ENCODE measurements around the gene ARMCX6. TPM values are rescaled to one million over a fixed set of nuclear protein-coding genes. Genes with fewer than 3 reads are reported as not detected.
A peak's percentile ranks its signal among the peaks of the same experiment; 100 is the strongest.

The ARMCX6 gene
- total RNA-seq, 2 experiments from 2014 or later = 20.7 to 26.0 TPM

GRCh38 chrX:101639583-101639982, 21.8 kb upstream of the ARMCX6 start:
- no peaks in the 10 kb centered on the region for H3K79me2 ChIP-seq (ENCODE audit: insufficient read depth, low read depth, low read length)
- H4K20me1 ChIP-seq (ENCODE audit: insufficient read depth, low read length) = no peaks in the 10 kb centered on the region
- TF ChIP-seq CTCF (conservative IDR thresholded peaks at IDR 0.05; ENCODE audit: low read length) = no peak
- no peak for TF ChIP-seq EZH2phosphoT487 (IDR thresholded peaks at IDR 0.05; ENCODE audit: borderline replicate concordance, low read depth, low read length)
- no peak overlapping the region for H3K4me2 ChIP-seq (ENCODE audit: low read length)
- H2AFZ ChIP-seq (ENCODE audit: low read length) = no peak overlapping the region
- H3K36me3 ChIP-seq (ENCODE audit: insufficient read depth, low read length) = no peaks in the 10 kb centered on the region
- no peaks in the 10 kb centered on the region for H3K4me1 ChIP-seq (ENCODE audit: insufficient read depth, low read length, poor library complexity, severe bottlenecking)
- intact Hi-C loops (cut with micrococcal nuclease; ENCODE audit: unreplicated experiment) = no loop called here
- POLR2A ChIA-PET = no interaction called here
- no TSS peak for BruUV-seq (replicated peaks)
- CTCF ChIA-PET (ENCODE audit: unreplicated experiment) = no interaction called here
- DNase-seq (ENCODE audit: low spot score) = no peak
- no peaks in the 10 kb centered on the region for H3K9me2 ChIP-seq (ENCODE audit: insufficient read depth, low read length)
- no peak overlapping the region for H3K27ac ChIP-seq (ENCODE audit: low read depth, low read length, poor library complexity, severe bottlenecking)
- no peak overlapping the region for H3K4me3 ChIP-seq (ENCODE audit: low read depth, low read length, poor library complexity, severe bottlenecking)
- no peaks in the 10 kb centered on the region for H3K9me3 ChIP-seq (ENCODE audit: low read length)

GRCh38 chrX:101619364-101619763, 1.6 kb upstream of the ARMCX6 start:
- ChIA-PET CTCF (ENCODE audit: unreplicated experiment) (no interaction called here), POLR2A (no interaction called here)
- Histone ChIP-seq H3K4me3 (ENCODE audit: low read depth, low read length, poor library complexity, severe bottlenecking) (no peak overlapping the region), H3K9me3 (ENCODE audit: low read length) (no peaks in the 10 kb centered on the region), H3K4me1 (ENCODE audit: insufficient read depth, low read length, poor library complexity, severe bottlenecking) (peaks cover 31% of the 10 kb centered on the region), H3K9me2 (ENCODE audit: insufficient read depth, low read length) (no peaks in the 10 kb centered on the region), H3K79me2 (ENCODE audit: insufficient read depth, low read depth, low read length) (peaks cover 5% of the 10 kb centered on the region; the same call in 1 of the 2 replicates), H3K36me3 (ENCODE audit: insufficient read depth, low read length) (no peaks in the 10 kb centered on the region), H4K20me1 (ENCODE audit: insufficient read depth, low read length) (no peaks in the 10 kb centered on the region), H3K27ac (ENCODE audit: low read depth, low read length, poor library complexity, severe bottlenecking) (no peak overlapping the region), H2AFZ (ENCODE audit: low read length) (peak overlapping the region; percentile 67; the same call in 1 of the 2 replicates), H3K4me2 (ENCODE audit: low read length) (no peak overlapping the region)
- intact Hi-C loops (cut with micrococcal nuclease; ENCODE audit: unreplicated experiment) = no loop called here
- no TSS peak for BruUV-seq (replicated peaks)
- TF ChIP-seq CTCF (conservative IDR thresholded peaks at IDR 0.05; ENCODE audit: low read length) = no peak
- no peak for TF ChIP-seq EZH2phosphoT487 (IDR thresholded peaks at IDR 0.05; ENCODE audit: borderline replicate concordance, low read depth, low read length)
- DNase-seq (ENCODE audit: low spot score) = peak; percentile 9

- Histone ChIP-seq H4K20me1 (ENCODE audit: insufficient read depth, low read length) (no peaks in the 10 kb centered on the region), H3K27ac (ENCODE audit: low read depth, low read length, poor library complexity, severe bottlenecking) (no peak overlapping the region), H3K9me3 (ENCODE audit: low read length) (no peaks in the 10 kb centered on the region), H3K9me2 (ENCODE audit: insufficient read depth, low read length) (no peaks in the 10 kb centered on the region), H3K79me2 (ENCODE audit: insufficient read depth, low read depth, low read length) (no peaks in the 10 kb centered on the region), H3K36me3 (ENCODE audit: insufficient read depth, low read length) (no peaks in the 10 kb centered on the region), H3K4me2 (ENCODE audit: low read length) (no peak overlapping the region), H3K4me1 (ENCODE audit: insufficient read depth, low read length, poor library complexity, severe bottlenecking) (no peaks in the 10 kb centered on the region), H2AFZ (ENCODE audit: low read length) (no peak overlapping the region), H3K4me3 (ENCODE audit: low read depth, low read length, poor library complexity, severe bottlenecking) (no peak overlapping the region)
- intact Hi-C loops (cut with micrococcal nuclease; ENCODE audit: unreplicated experiment) = no loop called here
- POLR2A ChIA-PET = interaction anchor here (0.5 kb wide), 1 partner anchor 566 kb away, joined by 3 read pairs; no protein-coding TSS in a partner anchor
- no peak for DNase-seq (ENCODE audit: low spot score)
- no peak for TF ChIP-seq EZH2phosphoT487 (IDR thresholded peaks at IDR 0.05; ENCODE audit: borderline replicate concordance, low read depth, low read length)
- TF ChIP-seq CTCF (conservative IDR thresholded peaks at IDR 0.05; ENCODE audit: low read length) = no peak
- no TSS peak for BruUV-seq (replicated peaks)
- CTCF ChIA-PET (ENCODE audit: unreplicated experiment) = interaction anchor here (0.5 kb wide), 1 partner anchor 223 kb away, joined by 3 read pairs; no protein-coding TSS in a partner anchor
These were observed 12.1 kb downstream of the ARMCX6 start for GRCh38 chrX:101605728-101606127.

Data from OCI-LY7 (cell line).